K562 (cell line): ENCODE results near the gene IFT52. TPM values are rescaled to one million over a fixed set of nuclear protein-coding genes. Genes with fewer than 3 reads are reported as not detected.

Experiments used
- ARID3A ChIP-seq: IDR thresholded peaks from 2 replicates; pipeline ENCODE4 v1.6.1; 2012; ENCODE audit warnings: low read depth, low read length, improper control_type of control experiment, borderline replicate concordance
- ATF3 ChIP-seq, 2 experiments: fragments of 450-650 bp in 1 of 2; sonication (generic) in 1 of 2; formaldehyde crosslinking in 1 of 2; IDR thresholded peaks in 1 of 2; conservative IDR thresholded peaks in 1 of 2; 2 replicates each; pipeline versions ENCODE4 v1.6.1 to v1.8.1; 2016 to 2023; ENCODE audit warnings: mild to moderate bottlenecking in 2 of 2, moderate library complexity in 2 of 2, inconsistent platforms in 1 of 2, missing genetic modification reagents in 1 of 2
- CHD4 ChIP-seq: fragments of 200-600 bp; sonication (generic); IDR thresholded peaks from 3 replicates; pipeline ENCODE4 v1.6.1; 2012; ENCODE audit warnings: low read depth, mild to moderate bottlenecking, mixed read lengths, low read length, inconsistent platforms; ENCODE audit not compliant: insufficient read depth, insufficient replicate concordance, poor library complexity, severe bottlenecking
- E2F5 ChIP-seq: sonication (generic); formaldehyde crosslinking; IDR thresholded peaks from 2 replicates; pipeline ENCODE4 v1.8.0; 2022; ENCODE audit warnings: mild to moderate bottlenecking, missing genetic modification reagents
- EGR1 ChIP-seq: fragments of 450-650 bp; conservative IDR thresholded peaks from 2 replicates; pipeline ENCODE4 v1.6.1; 2017; ENCODE audit warnings: mild to moderate bottlenecking
- FUS ChIP-seq: fragments of 200-400 bp; formaldehyde crosslinking; optimal IDR thresholded peaks from 2 replicates; pipeline ENCODE3; 2017; ENCODE audit warnings: low read depth, low read length
- GTF2E2 ChIP-seq: fragments of 200-800 bp; sonication (Bioruptor generic); IDR thresholded peaks from 2 replicates; pipeline ENCODE4 v1.6.1; 2016; ENCODE audit warnings: missing genetic modification characterization, missing compliant biosample characterization
- NR2C2 ChIP-seq, 2 experiments: fragments of 200-800 bp in 1 of 2; sonication (Bioruptor generic) in 1 of 2; sonication (generic) in 1 of 2; formaldehyde crosslinking in 1 of 2; IDR thresholded peaks; 2 replicates each; pipeline versions ENCODE4 v1.6.1 to v1.8.0; 2016 to 2022; ENCODE audit warnings: mild to moderate bottlenecking in 1 of 2, missing compliant biosample characterization in 1 of 2, missing genetic modification characterization in 1 of 2, missing genetic modification reagents in 1 of 2
- POLR2H ChIP-seq: IDR thresholded peaks from 2 replicates; pipeline ENCODE4 v1.6.1; 2016; ENCODE audit warnings: missing genetic modification characterization, low read depth, mild to moderate bottlenecking, control low read depth, missing compliant biosample characterization, moderate library complexity
- RFX7 ChIP-seq: fragments of 250-450 bp; sonication (Bioruptor Pico); IDR thresholded peaks from 2 replicates; pipeline ENCODE4 v1.5.1; 2021; ENCODE audit warnings: mild to moderate bottlenecking
- TSHZ1 ChIP-seq: fragments of 250-450 bp; sonication (Bioruptor Pico); IDR thresholded peaks from 2 replicates; pipeline ENCODE4 v1.4.0; 2020; ENCODE audit warnings: mild to moderate bottlenecking, moderate library complexity
- ZFX ChIP-seq: sonication (generic); formaldehyde crosslinking; IDR thresholded peaks from 2 replicates; pipeline ENCODE4 v1.8.0; 2022; ENCODE audit warnings: mild to moderate bottlenecking, missing genetic modification reagents, moderate library complexity
- ZNF174 ChIP-seq: fragments of 250-450 bp; sonication (Bioruptor Pico); IDR thresholded peaks from 2 replicates; pipeline ENCODE4 v1.4.0; 2020; ENCODE audit warnings: mild to moderate bottlenecking
- ZNF507 ChIP-seq: conservative IDR thresholded peaks from 2 replicates; pipeline ENCODE4 v1.6.1; 2017; ENCODE audit warnings: missing genetic modification characterization, missing compliant biosample characterization
- polyA plus RNA-seq, 8 experiments: library from polyadenylated mRNA; depleted of rRNA in 4 of 8; stranded (reverse) in 5 of 8; unstranded in 3 of 8; fragments of >200 nt; fragmentation: Nextera tagmentation in 2 of 8; fragmentation: Illumina TruSeq in 1 of 8; extraction: Ambion mirVana in 2 of 8; extraction: Trizol in 1 of 8; gene quantifications; 2 replicates each; pipeline versions ENCODE4 v1.2.1 to v1.2.3, GENCODE V29; 2011 to 2014; ENCODE audit warnings: inconsistent platforms in 1 of 8, missing spikeins in 1 of 8
- total RNA-seq, 7 experiments: library from RNA; depleted of rRNA in 6 of 7; stranded (reverse); fragments of >200 nt in 6 of 7; fragmentation: Illumina TruSeq in 2 of 7; extraction: Trizol in 2 of 7; gene quantifications; 2 replicates each; pipeline versions ENCODE4 v1.2.1 to v1.2.3, GENCODE V29; 2011 to 2021; ENCODE audit warnings: low replicate concordance in 1 of 7

Gene IFT52
- total and polyA plus RNA-seq, 9 of the 15 experiments (the other 6 are each of a cell fraction or from before 2014, with no cell fraction given), result 11.0 to 31.4 (median 20.4) TPM

GRCh38 chr20:43690943-43691598 is 100.3 kb downstream of the IFT52 start (continued):
- no peak for TF ChIP-seq TSHZ1 (CRISPR knock-in tag)
- TF ChIP-seq ATF3 (IDR thresholded peaks at IDR 0.05), result peak; percentile 91
- peak; percentile 71; the same call in 1 of the 2 replicates for TF ChIP-seq ATF3 (CRISPR knock-in tag; conservative IDR thresholded peaks at IDR 0.05)
- TF ChIP-seq ZNF174 (CRISPR knock-in tag), result no peak
- TF ChIP-seq ZFX (CRISPR knock-in tag), result peak; percentile 58
- no peak for TF ChIP-seq FUS
- TF ChIP-seq GTF2E2 (tag), result no peak
- TF ChIP-seq NR2C2 (CRISPR knock-in tag; IDR thresholded peaks at IDR 0.05), result 0 out of 2 replicates have a peak, but pooled peaks have one; percentile 16
- peak; percentile 89 for TF ChIP-seq NR2C2 (tag; IDR thresholded peaks at IDR 0.05)
- no peak for TF ChIP-seq ZNF507 (tag)
- TF ChIP-seq CHD4, result no peak
- no peak for TF ChIP-seq RFX7
- TF ChIP-seq EGR1, result peak; percentile 63
- no peak for TF ChIP-seq E2F5 (CRISPR knock-in tag)
- TF ChIP-seq ARID3A, result no peak
- no peak for TF ChIP-seq POLR2H (tag)
